ENCODE measurements around the gene IREB2.
"Not testable (repeated sequence)": the region's sequence is repeated elsewhere in the genome, so short reads cannot be mapped to it uniquely, and the experiment has no call there.

DNA sequence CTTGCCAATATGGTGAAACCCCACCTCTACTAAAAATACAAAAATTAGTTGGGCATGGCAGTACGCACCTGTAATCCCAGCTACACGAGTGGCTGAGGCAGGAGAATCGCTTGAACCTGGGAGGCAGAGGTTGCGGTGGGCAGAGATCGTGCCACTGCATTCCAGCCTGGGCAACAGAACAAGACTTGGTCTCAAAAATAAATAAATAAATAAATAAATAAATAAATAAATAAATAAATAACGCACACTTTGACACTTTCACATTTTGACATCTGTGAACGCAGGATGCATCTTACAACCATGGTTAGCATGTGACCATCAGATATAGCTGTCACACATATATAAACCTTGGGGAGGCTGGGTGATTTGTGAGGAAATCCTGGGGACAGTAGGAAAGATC lies 33.2 kb upstream of the IREB2 start:
- TF ChIP-seq, protein P1, sequence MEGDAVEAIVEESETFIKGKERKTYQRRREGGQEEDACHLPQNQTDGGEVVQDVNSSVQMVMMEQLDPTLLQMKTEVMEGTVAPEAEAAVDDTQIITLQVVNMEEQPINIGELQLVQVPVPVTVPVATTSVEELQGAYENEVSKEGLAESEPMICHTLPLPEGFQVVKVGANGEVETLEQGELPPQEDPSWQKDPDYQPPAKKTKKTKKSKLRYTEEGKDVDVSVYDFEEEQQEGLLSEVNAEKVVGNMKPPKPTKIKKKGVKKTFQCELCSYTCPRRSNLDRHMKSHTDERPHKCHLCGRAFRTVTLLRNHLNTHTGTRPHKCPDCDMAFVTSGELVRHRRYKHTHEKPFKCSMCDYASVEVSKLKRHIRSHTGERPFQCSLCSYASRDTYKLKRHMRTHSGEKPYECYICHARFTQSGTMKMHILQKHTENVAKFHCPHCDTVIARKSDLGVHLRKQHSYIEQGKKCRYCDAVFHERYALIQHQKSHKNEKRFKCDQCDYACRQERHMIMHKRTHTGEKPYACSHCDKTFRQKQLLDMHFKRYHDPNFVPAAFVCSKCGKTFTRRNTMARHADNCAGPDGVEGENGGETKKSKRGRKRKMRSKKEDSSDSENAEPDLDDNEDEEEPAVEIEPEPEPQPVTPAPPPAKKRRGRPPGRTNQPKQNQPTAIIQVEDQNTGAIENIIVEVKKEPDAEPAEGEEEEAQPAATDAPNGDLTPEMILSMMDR (IDR thresholded peaks at IDR 0.05): not testable (repeated sequence)
- not testable (repeated sequence) for TF ChIP-seq POLR2A (IDR thresholded peaks at IDR 0.05)
